C4-2B (cell line): Measurements from ENCODE around the gene IRF7.

Source experiments
- H3K27ac ChIP-seq: fragments of 450-650 bp; 2 replicates; pipeline ENCODE4 v1.5.1; 2017
- ZFX ChIP-seq: fragments of 450-650 bp; IDR thresholded peaks from 2 replicates; pipeline ENCODE4 v1.6.1; 2017
- TF ChIP-seq, protein P1 (sequence below): fragments of 450-650 bp; conservative IDR thresholded peaks from 2 replicates; pipeline ENCODE4 v1.5.1; 2017; ENCODE audit warnings: mild to moderate bottlenecking

Gene IRF7

DNA sequence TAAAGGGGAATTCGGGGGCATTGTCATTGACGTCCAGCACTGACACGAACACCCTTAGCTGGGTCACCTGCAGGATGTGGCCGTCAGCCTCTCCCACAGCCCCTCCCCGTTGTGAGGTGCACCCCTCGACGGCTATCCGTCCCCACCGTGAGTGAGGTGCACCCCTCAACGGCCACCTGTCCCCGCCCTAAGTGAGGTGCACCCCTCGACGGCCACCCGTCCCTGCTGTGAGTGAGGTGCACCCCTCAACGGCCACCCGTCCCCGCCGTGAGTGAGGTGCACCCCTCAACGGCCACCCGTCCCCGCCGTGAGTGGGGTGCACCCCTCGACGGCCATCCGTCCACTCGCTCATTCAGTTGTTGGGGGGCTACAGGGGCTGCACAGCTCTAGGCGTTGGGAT lies 6.1 kb upstream of the IRF7 start:
- TF ChIP-seq ZFX = no peak
- TF ChIP-seq, protein P1, sequence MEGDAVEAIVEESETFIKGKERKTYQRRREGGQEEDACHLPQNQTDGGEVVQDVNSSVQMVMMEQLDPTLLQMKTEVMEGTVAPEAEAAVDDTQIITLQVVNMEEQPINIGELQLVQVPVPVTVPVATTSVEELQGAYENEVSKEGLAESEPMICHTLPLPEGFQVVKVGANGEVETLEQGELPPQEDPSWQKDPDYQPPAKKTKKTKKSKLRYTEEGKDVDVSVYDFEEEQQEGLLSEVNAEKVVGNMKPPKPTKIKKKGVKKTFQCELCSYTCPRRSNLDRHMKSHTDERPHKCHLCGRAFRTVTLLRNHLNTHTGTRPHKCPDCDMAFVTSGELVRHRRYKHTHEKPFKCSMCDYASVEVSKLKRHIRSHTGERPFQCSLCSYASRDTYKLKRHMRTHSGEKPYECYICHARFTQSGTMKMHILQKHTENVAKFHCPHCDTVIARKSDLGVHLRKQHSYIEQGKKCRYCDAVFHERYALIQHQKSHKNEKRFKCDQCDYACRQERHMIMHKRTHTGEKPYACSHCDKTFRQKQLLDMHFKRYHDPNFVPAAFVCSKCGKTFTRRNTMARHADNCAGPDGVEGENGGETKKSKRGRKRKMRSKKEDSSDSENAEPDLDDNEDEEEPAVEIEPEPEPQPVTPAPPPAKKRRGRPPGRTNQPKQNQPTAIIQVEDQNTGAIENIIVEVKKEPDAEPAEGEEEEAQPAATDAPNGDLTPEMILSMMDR = no peak

DNA sequence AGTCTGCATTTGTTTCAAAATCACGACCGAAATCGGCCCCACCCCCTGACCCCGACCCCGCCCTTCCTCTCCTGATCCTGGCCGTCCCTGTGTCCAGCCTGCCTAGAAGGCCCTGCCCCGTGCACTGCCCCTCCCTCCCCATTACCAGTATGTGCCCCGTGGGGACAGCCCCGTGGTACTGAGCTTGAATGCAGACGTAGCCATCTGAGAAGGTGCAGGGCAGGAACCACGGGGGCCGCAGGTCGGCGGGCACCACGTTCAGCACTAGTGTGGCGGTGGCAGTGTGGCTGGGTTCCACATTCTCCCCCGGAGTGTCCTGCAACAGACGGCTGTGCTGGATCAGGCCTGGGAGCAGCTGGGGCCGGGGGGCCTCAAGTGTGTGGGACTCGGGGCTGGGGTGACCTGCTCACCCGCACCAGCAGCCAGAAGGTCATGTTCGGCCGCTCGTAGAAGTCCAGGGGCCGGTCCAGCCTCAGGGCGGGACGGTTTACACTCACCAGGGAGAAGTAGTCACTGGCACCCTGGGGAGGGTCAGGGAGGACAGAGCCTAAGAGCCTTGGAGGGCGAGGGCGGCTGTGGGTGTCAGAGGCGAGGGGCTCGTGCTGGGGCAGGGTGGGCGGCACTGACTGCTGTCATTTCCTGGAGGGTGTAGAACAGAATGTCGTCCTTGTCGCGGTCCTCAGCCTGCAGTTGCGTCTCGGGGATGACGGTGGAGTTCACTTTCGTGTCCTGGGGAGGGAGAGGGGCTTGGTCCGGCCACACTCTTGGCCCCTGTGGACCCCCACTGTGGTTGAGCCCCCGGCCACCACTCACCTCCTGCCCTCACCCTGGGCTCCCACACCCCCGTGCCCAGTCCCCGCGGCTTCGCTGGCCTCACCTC lies 5.4 kb upstream of the IRF7 start:
- H3K27ac ChIP-seq = no peak overlapping the region
- no peak for TF ChIP-seq ZFX
- TF ChIP-seq, protein P1 = no peak

More for the DNA sequence above, 6.1 kb upstream of the IRF7 start:
- H3K27ac ChIP-seq = no peak overlapping the region

DNA sequence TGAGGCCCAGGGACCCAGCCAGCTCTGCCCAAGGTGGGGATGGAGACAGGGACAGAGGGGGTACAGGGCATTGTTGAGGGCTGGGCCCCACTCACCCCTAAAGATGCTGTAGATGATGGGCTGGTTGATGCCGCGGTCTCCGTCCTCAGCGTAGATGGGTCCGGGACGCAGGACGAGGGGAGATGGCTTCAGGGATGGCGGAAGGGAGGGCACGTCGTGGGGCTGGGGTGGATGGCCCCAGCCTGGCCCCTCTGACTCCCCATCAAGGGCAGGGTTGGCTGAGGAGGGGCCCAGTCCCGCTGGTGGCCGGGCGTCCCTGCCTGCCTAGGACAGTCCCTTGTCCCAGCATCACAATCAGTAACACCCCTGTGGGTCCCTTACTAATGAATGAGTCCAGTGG lies 4.5 kb upstream of the IRF7 start:
- TF ChIP-seq ZFX = no peak
- TF ChIP-seq, protein P1 = no peak
- H3K27ac ChIP-seq = no peak overlapping the region

DNA sequence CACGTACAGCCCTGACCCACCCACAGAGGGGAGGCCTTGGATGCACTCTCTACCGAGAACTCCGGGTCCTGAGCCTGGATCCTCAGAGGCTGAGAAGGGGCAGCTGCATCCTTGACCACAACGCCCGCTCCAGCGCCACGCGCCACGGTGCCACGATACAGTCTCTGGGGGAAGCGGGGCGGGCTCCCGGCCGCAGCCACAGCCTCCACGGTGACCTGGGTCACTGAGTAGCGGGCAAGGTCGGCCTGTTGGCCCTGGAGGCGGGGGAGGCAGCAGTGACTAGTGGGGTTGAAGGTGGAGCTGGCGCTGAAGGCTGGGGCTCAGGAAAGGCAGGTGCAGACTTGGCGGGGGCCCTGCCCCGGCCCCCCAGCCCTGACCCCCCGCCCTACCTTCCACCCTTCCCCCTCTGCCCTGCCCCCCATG lies 3.9 kb upstream of the IRF7 start:
- H3K27ac ChIP-seq = no peak overlapping the region
- TF ChIP-seq, protein P1 = no peak
- no peak for TF ChIP-seq ZFX

DNA sequence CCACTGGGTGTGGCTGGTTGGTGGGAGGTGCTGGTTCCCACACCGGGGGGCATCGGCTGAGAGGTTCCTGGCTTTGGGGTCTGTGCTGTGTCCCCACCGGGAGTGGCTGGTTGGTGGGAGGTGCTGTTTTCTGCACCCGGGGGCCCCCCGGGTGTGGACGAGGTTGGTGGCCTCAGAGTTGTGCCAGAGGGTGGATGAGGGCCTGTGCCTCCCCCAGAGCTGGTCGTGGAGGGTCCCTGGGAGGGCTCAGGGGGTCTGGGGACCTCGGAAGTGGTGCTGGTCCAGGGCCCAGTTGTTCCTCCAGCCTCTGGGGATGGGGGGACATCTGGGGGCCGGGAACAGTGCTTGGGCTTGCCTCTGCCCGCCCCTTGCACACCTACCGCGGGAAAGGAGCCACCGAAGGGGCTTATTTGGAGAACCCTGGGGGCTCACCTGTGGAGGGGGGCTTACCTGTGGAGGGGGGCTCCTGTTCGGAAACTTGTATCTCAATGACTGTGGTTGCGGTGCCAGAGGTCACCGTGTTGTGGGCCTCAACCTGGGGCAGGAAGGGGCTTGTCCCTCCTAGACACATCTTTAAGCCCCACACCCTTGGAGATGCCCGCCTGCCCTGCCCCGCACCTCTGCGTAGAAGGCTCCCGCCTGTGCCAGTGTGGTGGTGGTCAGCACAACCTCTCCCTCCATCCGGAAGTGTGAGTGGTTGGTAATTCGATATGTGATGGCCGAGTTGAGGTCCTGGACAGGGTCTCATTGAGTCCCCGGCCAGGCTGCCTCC lies 3.3 kb upstream of the IRF7 start:
- H3K27ac ChIP-seq = no peak overlapping the region
- no peak for TF ChIP-seq ZFX
- TF ChIP-seq, protein P1 = no peak

DNA sequence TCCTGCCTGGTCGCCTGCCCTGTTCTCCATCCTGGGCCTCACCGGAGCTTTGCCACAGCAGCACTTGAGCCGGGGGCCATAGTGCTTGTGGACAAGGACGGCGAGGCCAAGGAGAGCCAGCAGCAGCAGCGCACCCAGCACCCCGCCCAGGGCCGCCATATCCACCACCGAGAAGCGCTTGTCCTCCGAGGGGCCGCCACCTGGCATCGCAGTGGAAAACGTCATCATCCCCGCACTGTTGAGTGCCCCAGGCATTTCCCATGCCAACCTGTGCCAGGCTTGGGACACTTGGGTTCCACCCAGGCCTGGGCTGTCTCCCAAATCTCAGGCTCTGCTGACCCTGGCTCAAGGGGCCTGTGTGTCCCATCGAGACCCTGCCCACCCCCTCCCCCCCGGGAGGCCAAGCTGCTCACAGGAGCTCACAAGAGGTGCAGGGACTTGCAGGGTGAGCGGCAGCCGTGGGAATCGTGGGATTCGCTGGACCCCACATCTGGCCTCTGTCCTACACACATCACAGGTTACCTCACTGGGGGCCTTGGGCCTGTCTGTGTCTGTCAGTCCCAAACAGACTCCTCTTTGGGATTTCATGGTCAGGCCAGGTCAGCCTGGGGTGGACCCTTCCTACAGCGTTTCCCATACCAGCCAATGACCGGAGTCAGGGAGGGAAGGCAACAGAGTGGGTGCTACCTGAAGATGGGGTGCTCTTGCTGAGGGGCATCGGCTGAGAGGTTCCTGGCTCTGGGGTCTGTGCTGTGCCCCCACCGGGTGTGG lies 2.3 kb upstream of the IRF7 start:
- no peak for TF ChIP-seq ZFX
- no peak overlapping the region for H3K27ac ChIP-seq

DNA sequence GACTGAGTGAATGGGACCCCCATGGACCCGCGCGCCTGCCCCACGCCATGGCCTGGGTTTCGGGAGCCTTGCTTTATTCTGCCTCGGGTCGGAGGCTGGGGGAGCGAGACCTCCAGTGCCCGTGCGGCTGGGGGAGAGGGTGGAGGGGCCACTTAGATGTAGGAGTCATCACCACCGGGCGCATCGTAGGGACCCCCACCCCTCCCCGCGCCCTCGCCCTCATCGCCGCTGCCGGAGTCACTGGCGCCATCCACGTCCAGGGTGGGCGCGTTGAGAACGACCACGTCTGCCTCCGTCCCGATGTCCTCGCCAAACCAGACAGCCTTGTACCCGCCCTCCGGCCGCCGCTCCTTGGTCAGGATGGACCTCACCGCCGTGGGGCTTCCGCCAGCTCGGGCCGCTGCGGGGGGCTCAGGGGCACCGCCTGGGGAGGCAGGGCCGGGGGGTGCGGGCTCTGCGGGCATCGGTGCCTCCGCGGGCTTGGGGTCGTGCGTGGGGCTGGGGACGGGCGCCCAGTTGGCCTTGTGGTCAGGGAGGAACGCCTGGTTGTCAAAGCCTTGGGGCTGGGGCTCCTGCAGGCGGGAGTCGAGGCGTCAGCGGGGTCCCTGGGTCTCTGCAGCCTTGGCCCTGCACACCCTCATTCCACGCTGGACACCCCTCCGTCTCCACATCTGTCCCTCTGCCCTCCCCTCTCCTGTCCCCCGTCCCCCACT lies 1.6 kb upstream of the IRF7 start:
- H3K27ac ChIP-seq = no peak overlapping the region
- TF ChIP-seq, protein P1 = no peak
- TF ChIP-seq ZFX = no peak
